SK-N-MC (cell line): Measurements from ENCODE around the gene ZNF684.
"Not testable (repeated sequence)": the region's sequence is repeated elsewhere in the genome, so short reads cannot be mapped to it uniquely, and the experiment has no call there.

Experiments
- DNase-seq: peaks from one replicate; pipeline ENCODE4 v3.0.0-alpha.2; 2011; ENCODE audit warnings: low read depth, low spot score
- H3K27ac ChIP-seq: fragments of 200-600 bp; sonication (generic); 2 replicates; pipeline ENCODE4 v1.5.1; 2016; ENCODE audit warnings: mixed run types
- H3K36me3 ChIP-seq: fragments of 200-600 bp; sonication (generic); 2 replicates; pipeline ENCODE4 v1.6.1; 2017; ENCODE audit warnings: antibody characterized with exemption, low read length, mixed read lengths; ENCODE audit not compliant: insufficient read depth
- H3K4me3 ChIP-seq: fragments of 200-600 bp; sonication (generic); 2 replicates; pipeline ENCODE4 v1.5.1; 2016
- H3K9ac ChIP-seq: fragments of 200-600 bp; sonication (generic); 2 replicates; pipeline ENCODE4 v1.8.0; 2017; ENCODE audit warnings: mixed run types, mixed read lengths; ENCODE audit not compliant: insufficient read length
- H3K9me3 ChIP-seq: fragments of 200-600 bp; sonication (generic); 2 replicates; pipeline ENCODE4 v1.6.1; 2017; ENCODE audit warnings: low read depth, mild to moderate bottlenecking, antibody characterized with exemption, low read length, moderate library complexity, mixed read lengths
- EZH2 ChIP-seq: fragments of 200-600 bp; sonication (generic); IDR thresholded peaks from one replicate; pipeline ENCODE4 v1.6.1; 2017; ENCODE audit warnings: antibody characterized with exemption
- FOXP2 ChIP-seq: optimal IDR thresholded peaks from 2 replicates; pipeline ENCODE3; 2011; ENCODE audit warnings: mild to moderate bottlenecking, moderate library complexity; ENCODE audit not compliant: insufficient read depth; ENCODE audit errors: extremely low read length, control extremely low read depth
- POLR2AphosphoS5 ChIP-seq: IDR thresholded peaks from 2 replicates; pipeline ENCODE4 v1.6.1; 2012; ENCODE audit warnings: mild to moderate bottlenecking, low read depth, low read length, borderline replicate concordance

Gene ZNF684

DNA sequence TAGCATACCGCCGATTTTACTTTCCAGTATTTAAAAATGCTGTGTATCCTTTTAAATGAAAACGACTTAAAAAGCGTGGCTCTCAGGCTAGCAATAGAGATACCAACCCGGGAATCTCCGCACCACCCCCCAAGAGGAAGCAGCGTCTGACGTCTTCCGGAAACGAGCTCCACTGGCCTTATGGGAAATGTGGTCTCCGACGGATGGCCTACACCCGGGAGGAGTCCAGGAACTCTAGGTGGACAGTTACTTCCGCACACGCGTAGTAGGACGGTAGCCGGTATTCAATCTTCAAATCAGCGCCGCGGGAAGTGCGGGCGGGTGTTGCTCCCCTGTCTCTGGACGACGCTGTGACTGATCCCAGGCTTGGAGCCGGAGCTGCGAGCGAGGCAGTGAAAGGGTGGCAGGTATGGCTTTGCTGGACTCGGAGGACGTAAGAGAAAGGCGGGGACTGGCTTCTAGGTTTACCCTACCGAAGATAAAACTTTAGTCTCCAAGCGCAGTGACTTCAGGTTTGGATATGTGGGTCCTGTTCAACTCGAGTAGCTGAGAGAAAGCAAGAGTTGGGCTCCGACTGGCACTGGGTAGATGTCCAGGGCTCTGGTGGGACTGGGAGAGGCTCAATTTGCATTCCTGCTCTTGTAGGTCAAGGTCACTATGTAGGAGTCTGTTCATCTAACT is at the start of gene ZNF684:
TSS of gene ZNF684 (plus strand) at position 257 of the 681 bp plus-strand sequence. CDS start 1,530 bp downstream, outside the sequence.
- Histone ChIP-seq H3K9ac (peak within 1 kb of the TSS; percentile 88), H3K27ac (peak within 1 kb of the TSS; percentile 69), H3K36me3 (0 out of 2 replicates have a peak, but pooled peaks cover 5% of the 10 kb centered on the region), H3K9me3 (no peaks in the 10 kb centered on the region), H3K4me3 (peak within 1 kb of the TSS; percentile 90)
- peak; percentile 67 for DNase-seq
- TF ChIP-seq EZH2 (no peak), POLR2AphosphoS5 (peak; percentile 89), FOXP2 (peak; percentile 45)

DNA sequence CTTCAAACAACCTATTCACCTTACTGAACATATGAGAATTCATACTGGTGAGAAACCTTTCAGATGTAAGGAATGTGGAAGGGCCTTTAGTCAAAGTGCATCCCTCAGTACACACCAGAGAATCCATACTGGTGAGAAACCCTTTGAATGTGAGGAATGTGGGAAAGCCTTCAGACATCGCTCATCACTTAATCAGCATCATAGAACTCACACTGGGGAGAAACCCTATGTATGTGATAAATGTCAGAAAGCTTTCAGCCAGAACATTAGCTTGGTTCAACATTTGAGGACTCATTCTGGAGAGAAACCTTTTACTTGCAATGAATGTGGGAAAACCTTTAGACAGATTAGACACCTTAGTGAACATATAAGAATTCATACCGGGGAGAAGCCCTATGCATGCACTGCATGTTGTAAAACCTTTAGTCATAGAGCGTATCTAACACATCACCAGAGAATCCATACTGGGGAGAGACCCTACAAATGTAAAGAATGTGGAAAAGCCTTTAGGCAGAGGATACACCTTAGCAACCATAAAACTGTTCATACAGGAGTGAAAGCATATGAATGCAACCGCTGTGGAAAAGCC is 36.0 kb upstream of the ZNF684 start:
- Histone ChIP-seq H3K36me3 (peaks cover 56% of the 10 kb centered on the region), H3K9me3 (peaks cover 13% of the 10 kb centered on the region)

DNA sequence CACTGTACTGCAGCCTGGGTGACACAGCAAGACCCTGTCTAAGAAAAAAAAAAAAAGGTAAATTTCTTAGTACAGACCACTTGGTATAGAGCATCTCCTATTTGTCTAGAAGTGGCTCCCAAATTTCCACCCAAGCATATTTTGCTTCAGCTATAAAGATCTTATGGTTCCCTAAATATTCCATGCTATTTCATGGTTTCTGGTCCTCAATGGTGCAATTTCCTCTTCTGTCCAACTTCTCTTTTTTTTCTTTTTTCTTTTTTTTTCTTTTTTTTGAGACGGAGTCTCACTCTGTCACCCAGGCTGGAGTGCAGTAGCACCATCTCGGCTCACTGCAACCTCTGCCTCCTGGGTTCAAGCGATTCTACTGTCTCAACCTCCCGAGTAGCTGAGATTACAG is 28.8 kb upstream of the ZNF684 start:
- H3K4me3 ChIP-seq, H3K36me3 ChIP-seq, H3K9ac ChIP-seq, H3K27ac ChIP-seq, H3K9me3 ChIP-seq, DNase-seq: not testable (repeated sequence)

More for the DNA sequence above, 36.0 kb upstream of the ZNF684 start:
- no peak for TF ChIP-seq FOXP2
- TF ChIP-seq POLR2AphosphoS5, result no peak
- no peak for TF ChIP-seq EZH2
- no peak overlapping the region for H3K4me3 ChIP-seq
- no peak overlapping the region for H3K27ac ChIP-seq
- H3K9ac ChIP-seq, result no peak overlapping the region
- no peak for DNase-seq

DNA sequence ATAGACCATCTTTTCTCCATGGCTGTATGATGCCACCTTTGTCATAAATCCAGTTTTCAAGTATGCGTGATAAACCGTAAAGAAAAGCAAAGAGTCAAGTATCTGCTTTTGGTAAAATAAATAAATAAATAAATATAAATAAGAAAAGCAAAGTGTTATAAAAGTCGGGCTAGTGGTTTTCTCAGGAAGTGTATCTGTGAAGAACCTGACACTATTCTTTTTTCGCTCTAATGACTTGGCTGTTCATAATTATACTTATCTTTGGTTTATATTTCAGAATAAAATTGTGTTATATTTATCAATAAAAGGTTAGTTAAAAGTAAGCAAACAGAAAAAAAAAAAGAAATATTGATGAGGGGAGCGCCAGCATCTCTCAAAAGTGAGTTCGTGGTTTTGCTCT is 23.5 kb upstream of the ZNF684 start:
- TF ChIP-seq FOXP2 (no peak), EZH2 (no peak), POLR2AphosphoS5 (no peak)
- Histone ChIP-seq H3K4me3 (peak overlapping the region; percentile 91), H3K9me3 (peaks cover 3% of the 10 kb centered on the region; the same call in 1 of the 2 replicates), H3K27ac (peak overlapping the region; percentile 67; the same call in 1 of the 2 replicates), H3K36me3 (peaks cover 25% of the 10 kb centered on the region), H3K9ac (peak overlapping the region; percentile 92)
- DNase-seq, result no peak

DNA sequence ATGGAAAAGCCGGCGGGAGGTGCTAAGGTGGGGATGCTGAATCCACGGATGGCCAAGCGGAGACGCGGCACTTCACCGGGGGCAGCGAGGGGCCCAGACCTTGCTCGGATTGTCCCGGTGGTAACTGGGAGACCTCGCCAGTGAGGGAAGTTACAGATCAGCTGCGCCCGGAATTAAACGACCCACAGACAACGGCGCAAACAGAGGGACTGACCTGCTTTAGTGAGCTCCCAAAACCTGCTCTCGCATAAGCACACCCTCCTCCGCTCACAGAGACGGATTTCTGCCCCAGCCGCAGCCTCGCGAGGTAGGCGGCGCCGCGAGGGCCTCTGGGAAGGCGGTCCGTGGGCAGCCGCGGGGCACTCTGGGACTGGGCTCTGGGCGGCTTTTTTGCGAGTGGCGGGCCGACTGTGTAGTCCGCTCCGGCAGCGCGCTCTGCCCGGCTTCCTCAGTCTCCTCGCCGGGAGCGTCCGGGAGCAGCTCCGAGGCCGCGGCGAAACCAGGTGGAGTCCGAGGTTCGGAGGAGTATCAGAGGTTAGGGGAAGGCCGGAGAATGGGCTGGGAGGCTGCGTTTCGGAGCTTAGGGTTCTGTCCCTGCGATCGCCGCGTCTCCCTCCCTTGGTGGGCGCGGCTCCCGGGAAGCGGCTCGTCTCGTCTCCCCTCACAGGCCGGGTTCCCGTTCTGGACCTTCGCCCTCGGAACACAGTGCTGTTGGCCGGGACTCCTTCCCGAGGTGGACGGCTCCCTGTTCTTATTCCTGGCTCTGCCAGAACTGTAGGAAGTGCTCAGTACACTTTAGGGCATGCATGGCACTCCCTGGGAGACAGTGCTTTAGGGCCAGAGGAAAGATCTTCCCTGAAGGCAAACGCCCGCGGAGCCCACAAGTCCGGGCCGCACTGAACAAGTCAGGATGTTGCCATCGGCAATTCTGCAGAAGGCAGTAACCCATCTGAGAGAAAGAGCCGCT is 22.8 kb upstream of the ZNF684 start, which contains the start of gene EXO5:
TSS of gene EXO5 (plus strand) at position 393 of the 967 bp plus-strand sequence. CDS start 5,778 bp downstream, outside the sequence.
- Histone ChIP-seq H3K9ac (peak within 1 kb of the TSS; percentile 92), H3K27ac (peak within 1 kb of the TSS; percentile 67; the same call in 1 of the 2 replicates), H3K4me3 (peak within 1 kb of the TSS; percentile 91), H3K9me3 (peaks cover 3% of the 10 kb centered on the region; the same call in 1 of the 2 replicates), H3K36me3 (peaks cover 25% of the 10 kb centered on the region)
- TF ChIP-seq FOXP2 (no peak), POLR2AphosphoS5 (peak; percentile 97)
- DNase-seq, result no peak

DNA sequence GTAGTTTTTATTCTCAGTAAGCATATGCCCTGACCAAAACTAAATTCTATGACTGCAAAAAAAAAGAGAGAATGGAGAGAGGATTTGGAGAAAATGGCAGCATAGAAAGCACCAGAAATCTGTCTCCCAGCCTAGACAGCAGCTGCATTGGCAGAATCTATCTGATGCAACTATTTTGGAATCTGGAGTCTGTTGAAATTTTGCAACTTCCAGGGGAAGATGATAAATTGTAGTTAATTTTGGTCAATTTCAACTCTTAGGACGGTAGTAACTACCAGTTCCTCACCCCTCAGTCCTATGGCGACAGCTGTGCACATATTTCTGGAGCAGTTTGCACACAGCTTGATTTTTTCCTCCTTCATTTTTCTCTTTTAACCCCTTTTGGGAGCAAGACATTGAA is 11.9 kb upstream of the ZNF684 start:
- Histone ChIP-seq H3K4me3 (no peak overlapping the region), H3K9ac (no peak overlapping the region), H3K36me3 (peaks cover 16% of the 10 kb centered on the region), H3K27ac (no peak overlapping the region), H3K9me3 (0 out of 2 replicates have a peak, but pooled peaks cover 9% of the 10 kb centered on the region)
- no peak for TF ChIP-seq FOXP2
- no peak for TF ChIP-seq POLR2AphosphoS5
- TF ChIP-seq EZH2, result no peak
- DNase-seq, result no peak

DNA sequence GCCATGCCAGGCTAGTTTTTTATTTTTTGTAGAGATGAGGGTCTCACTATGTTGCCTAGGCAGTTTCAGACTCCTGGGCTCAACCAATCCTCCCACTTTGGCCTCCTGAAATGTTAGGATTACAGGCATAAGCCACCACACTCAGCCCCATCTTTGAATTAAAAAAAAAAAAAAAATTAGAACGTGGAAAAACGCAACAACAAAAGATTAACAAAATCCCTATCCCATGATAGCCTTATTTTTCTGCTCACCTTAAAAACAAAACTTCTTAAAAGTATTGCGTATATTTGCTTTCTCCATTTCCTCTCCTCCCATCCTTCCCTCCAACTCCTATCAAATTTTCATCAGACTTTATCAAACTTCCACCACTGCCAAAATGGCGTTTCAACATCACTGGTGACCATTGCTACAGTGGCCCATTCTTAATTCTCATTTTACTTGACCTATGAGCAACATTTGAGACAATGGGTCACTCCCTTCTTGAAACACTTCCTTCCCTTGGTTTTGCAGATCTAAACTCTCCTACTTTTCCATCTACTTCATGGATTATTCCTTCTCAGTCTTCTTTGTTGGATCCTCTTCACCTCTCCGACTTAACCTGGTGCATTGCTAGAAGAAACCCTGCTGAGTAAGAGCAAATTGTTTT is 579 bp upstream of the ZNF684 start:
- H3K9me3 ChIP-seq, result no peaks in the 10 kb centered on the region
- H3K27ac ChIP-seq, result peak overlapping the region; percentile 69
- DNase-seq, result no peak
- TF ChIP-seq FOXP2 (no peak), EZH2 (no peak), POLR2AphosphoS5 (no peak)
- peak overlapping the region; percentile 90 for H3K4me3 ChIP-seq
- H3K36me3 ChIP-seq, result 0 out of 2 replicates have a peak, but pooled peaks cover 5% of the 10 kb centered on the region
- peak overlapping the region; percentile 88 for H3K9ac ChIP-seq
